PFSK-1 (cell line): Measurements from ENCODE around the gene PSMB4.

Experiments
- FOXP2 ChIP-seq: optimal IDR thresholded peaks from 2 replicates; pipeline ENCODE3; 2011; ENCODE audit warnings: borderline replicate concordance, control low read depth, inconsistent platforms; ENCODE audit not compliant: insufficient read depth; ENCODE audit errors: extremely low read length, extremely low read depth
- POLR2AphosphoS5 ChIP-seq: IDR thresholded peaks from 2 replicates; pipeline ENCODE4 v1.6.1; 2012; ENCODE audit warnings: low read depth, mild to moderate bottlenecking, control low read depth, low read length, moderate library complexity
- REST ChIP-seq, 2 experiments: IDR thresholded peaks; 2 replicates each; pipeline versions ENCODE4 v1.6.1 to v1.8.0; 2011 to 2012; ENCODE audit warnings: low read depth in 2 of 2, low read length in 2 of 2, control low read depth in 1 of 2, inconsistent platforms in 1 of 2, mild to moderate bottlenecking in 1 of 2, moderate library complexity in 1 of 2; ENCODE audit not compliant: insufficient read depth in 1 of 2
- SIN3A ChIP-seq: IDR thresholded peaks from 2 replicates; pipeline ENCODE4 v1.6.1; 2012; ENCODE audit warnings: mild to moderate bottlenecking, low read length, moderate library complexity, borderline replicate concordance; ENCODE audit not compliant: insufficient read depth
- TAF1 ChIP-seq: IDR thresholded peaks from 2 replicates; pipeline ENCODE4 v1.6.1; 2012; ENCODE audit warnings: low read length, control low read depth, borderline replicate concordance; ENCODE audit not compliant: insufficient read depth

Gene PSMB4

GRCh38 chr1:151373196-151373595 lies 26.2 kb upstream of the PSMB4 start:
- TF ChIP-seq FOXP2 (no peak), POLR2AphosphoS5 (no peak), TAF1 (no peak), REST (IDR thresholded peaks at IDR 0.05; ENCODE audit: insufficient read depth in 1 of 2, low read depth in 2 of 2, low read length in 2 of 2) (no peak), SIN3A (no peak)

DNA sequence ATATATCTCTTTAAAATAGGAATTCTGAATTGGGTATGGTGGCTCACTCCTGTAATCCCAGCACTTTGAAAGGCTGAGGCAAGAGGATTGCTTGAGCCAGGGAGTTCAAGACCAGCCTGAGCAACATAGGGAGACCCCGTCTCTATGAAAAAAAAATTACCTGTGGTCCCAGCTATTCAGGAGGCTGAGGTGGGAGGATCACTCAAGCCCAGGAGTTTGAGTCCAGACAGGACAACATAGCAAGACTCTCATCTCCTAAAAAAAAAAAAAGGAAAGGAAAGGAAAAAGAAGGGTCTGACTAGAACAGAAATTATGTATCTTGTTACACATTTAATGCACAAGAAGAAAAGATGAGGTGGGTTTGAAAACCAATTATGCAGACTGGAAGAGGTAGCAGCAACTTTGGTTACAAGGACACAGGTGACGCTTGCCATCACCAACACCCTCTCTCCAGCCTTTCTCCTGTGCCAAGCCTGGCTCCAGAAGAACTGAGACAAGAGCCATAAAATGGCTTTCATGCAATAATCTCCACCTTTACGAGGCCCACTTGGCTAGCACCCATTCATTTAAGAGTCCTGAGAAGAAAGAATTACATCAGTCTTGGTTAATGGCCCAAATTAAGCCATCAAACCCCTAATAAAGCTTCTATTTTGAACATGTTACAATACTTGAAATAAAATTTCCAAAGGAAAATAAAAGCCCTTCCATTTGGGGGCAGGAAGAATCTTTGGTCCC lies 22.1 kb upstream of the PSMB4 start:
- TF ChIP-seq FOXP2 (no peak), POLR2AphosphoS5 (no peak), SIN3A (no peak), REST (IDR thresholded peaks at IDR 0.05; ENCODE audit: insufficient read depth in 1 of 2, low read depth in 2 of 2, low read length in 2 of 2) (no peak), TAF1 (no peak)

- TF ChIP-seq POLR2AphosphoS5 (no peak), SIN3A (no peak), REST (IDR thresholded peaks at IDR 0.05; ENCODE audit: insufficient read depth in 1 of 2, low read depth in 2 of 2, low read length in 2 of 2) (no peak), FOXP2 (no peak), TAF1 (no peak)
These were observed 14.8 kb upstream of the PSMB4 start for GRCh38 chr1:151384584-151384983.

DNA sequence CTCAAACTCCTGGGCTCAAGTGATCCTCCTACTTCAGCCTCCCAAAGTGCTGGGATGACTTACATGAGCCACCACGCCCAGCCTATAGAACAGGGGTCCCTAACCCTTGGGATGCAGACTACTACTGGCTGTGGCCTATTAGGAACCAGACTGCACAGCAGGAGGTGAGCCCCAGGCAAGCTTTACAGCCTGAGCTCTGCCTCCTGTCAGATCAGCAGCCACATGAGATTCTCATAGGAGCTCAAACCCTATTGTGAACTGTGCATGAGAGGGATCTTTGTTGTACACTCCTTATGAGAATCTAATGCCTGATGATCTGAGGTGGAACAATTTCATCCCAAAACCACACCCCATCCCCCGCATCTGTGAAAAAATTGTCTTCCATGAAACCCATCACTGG lies 13.4 kb upstream of the PSMB4 start:
- TF ChIP-seq SIN3A, result no peak
- TF ChIP-seq REST (IDR thresholded peaks at IDR 0.05; ENCODE audit: insufficient read depth in 1 of 2, low read depth in 2 of 2, low read length in 2 of 2), result no peak
- no peak for TF ChIP-seq TAF1
- TF ChIP-seq FOXP2, result no peak
- TF ChIP-seq POLR2AphosphoS5, result no peak

- no peak for TF ChIP-seq REST (IDR thresholded peaks at IDR 0.05; ENCODE audit: insufficient read depth in 1 of 2, low read depth in 2 of 2, low read length in 2 of 2)
- TF ChIP-seq FOXP2, result no peak
- no peak for TF ChIP-seq TAF1
- no peak for TF ChIP-seq SIN3A
- TF ChIP-seq POLR2AphosphoS5, result no peak
These were observed 8.3 kb upstream of the PSMB4 start for GRCh38 chr1:151391079-151391563.
